ENCODE measurements around the gene MKKS. TPM values are rescaled to one million over a fixed set of nuclear protein-coding genes. Genes with fewer than 3 reads are reported as not detected.

Gene MKKS
- total and polyA plus RNA-seq, 9 of the 15 experiments (the other 6 are each of a cell fraction or from before 2014, with no cell fraction given): 6.8 to 26.8 (median 12.0) TPM

DNA sequence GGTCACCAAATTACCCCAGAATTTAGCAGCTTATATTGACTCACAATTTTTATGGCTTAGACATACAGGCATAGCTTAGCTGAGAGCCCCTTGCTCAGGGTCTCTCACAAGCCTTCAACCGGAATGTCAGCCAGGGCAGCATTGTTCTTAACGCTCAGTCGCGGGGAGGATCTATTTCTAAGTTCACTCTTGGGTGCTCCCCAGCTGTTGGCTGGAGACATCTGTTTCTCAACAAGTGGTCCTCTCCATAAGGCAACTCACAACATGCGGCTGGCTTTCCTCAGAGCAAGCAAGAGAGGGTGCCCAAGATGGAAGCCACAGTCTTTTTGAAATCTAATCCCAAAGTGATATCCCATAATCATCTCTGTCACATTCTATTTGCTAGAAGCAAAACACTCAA, 47.7 kb upstream of the MKKS start:
- Histone ChIP-seq H3K27me3 (ENCODE audit: control insufficient read depth in 2 of 2, insufficient read depth in 2 of 2, low read length in 2 of 2) (no peaks in the 10 kb centered on the region), H3K4me1 (replicated peaks in 1 of 2; ENCODE audit: control insufficient read depth in 2 of 2, insufficient read depth in 2 of 2, low read length in 2 of 2) (no peaks in the 10 kb centered on the region; a peak in 1 of 5 replicates), H3K36me3 (ENCODE audit: control insufficient read depth, insufficient read depth, low read length) (no peaks in the 10 kb centered on the region), H3K9me3 (replicated peaks; ENCODE audit: control insufficient read depth, insufficient read depth, low read depth, low read length) (no peaks in the 10 kb centered on the region), H4K20me1 (replicated peaks; ENCODE audit: control insufficient read depth, insufficient read depth, low read length) (no peaks in the 10 kb centered on the region), H3K4me3 (no peak overlapping the region), H3K9me1 (ENCODE audit: control insufficient read depth, insufficient read depth, low read length) (no peaks in the 10 kb centered on the region), H3K4me2 (ENCODE audit: insufficient read depth, low read length) (no peak overlapping the region), H3K27ac (ENCODE audit: extremely low read depth, low read depth, low read length) (no peak overlapping the region), H2AFZ (ENCODE audit: low read depth, low read length) (no peak overlapping the region), H3K9ac (ENCODE audit: insufficient read depth in 1 of 2, low read depth in 2 of 2, low read length in 2 of 2) (no peak overlapping the region), H3K79me2 (ENCODE audit: control insufficient read depth, insufficient read depth, low read length) (no peaks in the 10 kb centered on the region)
- TF ChIP-seq RBBP5 (IDR thresholded peaks at IDR 0.05; ENCODE audit: borderline replicate concordance, insufficient read depth, low read length, poor library complexity, severe bottlenecking) (no peak), KAT7 (CRISPR knock-in tag; IDR thresholded peaks at IDR 0.05; ENCODE audit: borderline replicate concordance) (no peak)
- in situ Hi-C loops (cut with MboI) (no loop called here), intact Hi-C loops (cut with micrococcal nuclease) (no loop called here)
- ATAC-seq (no peak), FAIRE-seq (no peak), DNase-seq (ENCODE audit: extremely low read depth in 1 of 4, low spot score in 3 of 4) (no peak)
- 63% methylated on average over 5 of the region's 5 CpGs for WGBS (ENCODE audit: insufficient coverage, low coverage, missing lambda C conversion rate)
- ChIA-PET POLR2A (no interaction called here), CTCF (ENCODE audit: low intra/inter-chr PET ratio) (no interaction called here)
- no TSS peak for BruUV-seq (replicated peaks)

DNA sequence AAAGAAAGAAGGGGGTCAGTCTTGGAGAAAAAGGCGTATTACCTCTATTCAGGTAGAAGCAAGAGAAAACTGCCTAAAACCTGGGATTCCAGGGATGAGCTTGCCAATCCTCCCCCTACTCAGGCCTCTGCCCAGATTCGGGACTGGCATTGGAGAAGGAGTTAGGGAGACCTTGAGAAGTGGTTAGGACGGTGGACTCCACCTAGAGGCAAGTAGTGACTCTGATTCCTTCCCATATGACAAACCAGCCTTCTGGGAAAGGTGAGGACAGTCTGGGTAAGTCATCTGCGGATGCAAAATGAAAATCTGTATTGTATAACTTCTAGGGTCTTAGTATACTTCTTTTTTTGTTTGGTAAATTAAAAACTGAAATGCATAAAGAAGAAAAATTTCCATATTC, 44.9 kb upstream of the MKKS start:
- H3K9me3 ChIP-seq (replicated peaks; ENCODE audit: control insufficient read depth, insufficient read depth, low read depth, low read length): no peaks in the 10 kb centered on the region
- H3K27ac ChIP-seq (ENCODE audit: extremely low read depth, low read depth, low read length): no peak overlapping the region
- 100% methylated on average over 2 of the region's 4 CpGs for WGBS (ENCODE audit: insufficient coverage, low coverage, missing lambda C conversion rate)
- ChIA-PET POLR2A (no interaction called here), CTCF (ENCODE audit: low intra/inter-chr PET ratio) (no interaction called here)
- H3K9ac ChIP-seq (ENCODE audit: insufficient read depth in 1 of 2, low read depth in 2 of 2, low read length in 2 of 2): no peak overlapping the region
- no TSS peak for BruUV-seq (replicated peaks)
- H3K36me3 ChIP-seq (ENCODE audit: control insufficient read depth, insufficient read depth, low read length): no peaks in the 10 kb centered on the region
- no peaks in the 10 kb centered on the region for H4K20me1 ChIP-seq (replicated peaks; ENCODE audit: control insufficient read depth, insufficient read depth, low read length)
- FAIRE-seq: no peak
- H3K27me3 ChIP-seq (ENCODE audit: control insufficient read depth in 2 of 2, insufficient read depth in 2 of 2, low read length in 2 of 2): no peaks in the 10 kb centered on the region
- no peak overlapping the region for H3K4me3 ChIP-seq
- ATAC-seq: no peak
- H2AFZ ChIP-seq (ENCODE audit: low read depth, low read length): no peak overlapping the region
- no peak for DNase-seq (ENCODE audit: extremely low read depth in 1 of 4, low spot score in 3 of 4)
- intact Hi-C loops (cut with micrococcal nuclease) (loop anchor here (5.0 kb wide), 1 partner anchor 48 kb away; no protein-coding TSS in a partner anchor), in situ Hi-C loops (cut with MboI) (no loop called here)
- no peak overlapping the region for H3K4me2 ChIP-seq (ENCODE audit: insufficient read depth, low read length)
- no peaks in the 10 kb centered on the region for H3K79me2 ChIP-seq (ENCODE audit: control insufficient read depth, insufficient read depth, low read length)
- peaks cover 0 to 16% of the 10 kb centered on the region in 2 experiments; a peak in 4 of 5 replicates for H3K4me1 ChIP-seq (replicated peaks in 1 of 2; ENCODE audit: control insufficient read depth in 2 of 2, insufficient read depth in 2 of 2, low read length in 2 of 2)
- no peaks in the 10 kb centered on the region for H3K9me1 ChIP-seq (ENCODE audit: control insufficient read depth, insufficient read depth, low read length)
- TF ChIP-seq, protein P1, sequence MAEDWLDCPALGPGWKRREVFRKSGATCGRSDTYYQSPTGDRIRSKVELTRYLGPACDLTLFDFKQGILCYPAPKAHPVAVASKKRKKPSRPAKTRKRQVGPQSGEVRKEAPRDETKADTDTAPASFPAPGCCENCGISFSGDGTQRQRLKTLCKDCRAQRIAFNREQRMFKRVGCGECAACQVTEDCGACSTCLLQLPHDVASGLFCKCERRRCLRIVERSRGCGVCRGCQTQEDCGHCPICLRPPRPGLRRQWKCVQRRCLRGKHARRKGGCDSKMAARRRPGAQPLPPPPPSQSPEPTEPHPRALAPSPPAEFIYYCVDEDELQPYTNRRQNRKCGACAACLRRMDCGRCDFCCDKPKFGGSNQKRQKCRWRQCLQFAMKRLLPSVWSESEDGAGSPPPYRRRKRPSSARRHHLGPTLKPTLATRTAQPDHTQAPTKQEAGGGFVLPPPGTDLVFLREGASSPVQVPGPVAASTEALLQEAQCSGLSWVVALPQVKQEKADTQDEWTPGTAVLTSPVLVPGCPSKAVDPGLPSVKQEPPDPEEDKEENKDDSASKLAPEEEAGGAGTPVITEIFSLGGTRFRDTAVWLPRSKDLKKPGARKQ (CRISPR knock-in tag; IDR thresholded peaks at IDR 0.05): no peak
- no peak for TF ChIP-seq HNRNPH1 (optimal IDR thresholded peaks at IDR 0.05; ENCODE audit: low read depth, low read length)
- TF ChIP-seq PCBP2 (IDR thresholded peaks at IDR 0.05; ENCODE audit: low read depth, low read length, poor library complexity, severe bottlenecking): no peak
- no peak for TF ChIP-seq ZNF780A (CRISPR knock-in tag; IDR thresholded peaks at IDR 0.05)
- no peak for TF ChIP-seq ZNF764 (CRISPR knock-in tag; IDR thresholded peaks at IDR 0.05; ENCODE audit: low read depth)
- no peak for TF ChIP-seq ZNF217 (CRISPR knock-in tag; IDR thresholded peaks at IDR 0.05)
- TF ChIP-seq HIVEP1 (CRISPR knock-in tag; IDR thresholded peaks at IDR 0.05): no peak
- TF ChIP-seq ZNF316 (IDR thresholded peaks at IDR 0.05): no peak
- TF ChIP-seq CREBBP (IDR thresholded peaks at IDR 0.05; ENCODE audit: low read depth, low read length): no peak
- TF ChIP-seq, protein P2, sequence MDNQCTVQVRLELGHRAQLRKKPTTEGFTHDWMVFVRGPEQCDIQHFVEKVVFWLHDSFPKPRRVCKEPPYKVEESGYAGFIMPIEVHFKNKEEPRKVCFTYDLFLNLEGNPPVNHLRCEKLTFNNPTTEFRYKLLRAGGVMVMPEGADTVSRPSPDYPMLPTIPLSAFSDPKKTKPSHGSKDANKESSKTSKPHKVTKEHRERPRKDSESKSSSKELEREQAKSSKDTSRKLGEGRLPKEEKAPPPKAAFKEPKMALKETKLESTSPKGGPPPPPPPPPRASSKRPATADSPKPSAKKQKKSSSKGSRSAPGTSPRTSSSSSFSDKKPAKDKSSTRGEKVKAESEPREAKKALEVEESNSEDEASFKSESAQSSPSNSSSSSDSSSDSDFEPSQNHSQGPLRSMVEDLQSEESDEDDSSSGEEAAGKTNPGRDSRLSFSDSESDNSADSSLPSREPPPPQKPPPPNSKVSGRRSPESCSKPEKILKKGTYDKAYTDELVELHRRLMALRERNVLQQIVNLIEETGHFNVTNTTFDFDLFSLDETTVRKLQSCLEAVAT (IDR thresholded peaks at IDR 0.05): no peak
- no peak for TF ChIP-seq SMC3 (conservative IDR thresholded peaks at IDR 0.05; ENCODE audit: insufficient read depth, low read depth, low read length)
- TF ChIP-seq KLF6 (CRISPR knock-in tag; IDR thresholded peaks at IDR 0.05; ENCODE audit: borderline replicate concordance): no peak
- no peak for TF ChIP-seq C11orf30 (IDR thresholded peaks at IDR 0.05; ENCODE audit: low read depth)
